Right lobe of liver (tissue), 6 donors: ENCODE measurements around the gene PADI6. TPM values are rescaled to one million over a fixed set of nuclear protein-coding genes. Genes with fewer than 3 reads are reported as not detected.

Source experiments
- ATAC-seq, 4 donors: fragments of 200-7000 bp; cut with Tn5 transposase; one replicate each; pipeline ENCODE4 v1.9.1; 2020; ENCODE audit warnings: mild to moderate bottlenecking in 4 of 4, moderate library complexity in 4 of 4
- DNase-seq, 3 donors: peaks; one replicate each; pipeline ENCODE4 v3.0.0-alpha.2; 2020
- H3K27ac ChIP-seq, 3 donors: fragments of 200-600 bp; one replicate each; pipeline ENCODE4 v1.8.0; 2022
- H3K27me3 ChIP-seq, 2 donors: fragments of 200-600 bp; one replicate each; pipeline ENCODE4 v1.8.0; 2022
- H3K36me3 ChIP-seq, 4 donors: fragments of 200-600 bp; sonication (generic) in 1 of 4; one replicate each; pipeline versions ENCODE4 v1.5.1 to v1.8.0; 2017 to 2022; ENCODE audit warnings: control low read depth in 1 of 4
- H3K4me1 ChIP-seq, 4 donors: fragments of 200-600 bp; sonication (generic) in 1 of 4; one replicate each; pipeline versions ENCODE4 v1.5.1 to v1.8.0; 2017 to 2022; ENCODE audit warnings: control low read depth in 1 of 4
- H3K4me3 ChIP-seq, 3 donors: fragments of 200-600 bp; one replicate each; pipeline ENCODE4 v1.8.0; 2022
- H3K9me3 ChIP-seq, 4 donors: fragments of 200-600 bp; sonication (generic) in 1 of 4; one replicate each; pipeline versions ENCODE4 v1.5.1 to v1.8.0; 2017 to 2022; ENCODE audit warnings: control low read depth in 1 of 4
- POLR2A ChIP-seq: fragments of 450-650 bp; IDR thresholded peaks from one replicate; pipeline ENCODE4 v1.6.1; 2017; ENCODE audit warnings: antibody characterized with exemption, mild to moderate bottlenecking
- WGBS: methylation state at CpG from one replicate; pipeline ENCODE4 v1.1.6; 2018; ENCODE audit warnings: low coverage, low lambda C conversion rate; ENCODE audit not compliant: insufficient coverage; ENCODE audit errors: missing lambda C conversion rate; 5-methylcytosine and 5-hydroxymethylcytosine counted together
- intact Hi-C, 2 donors: fragments of 100-400 bp; cut with DNase I; formaldehyde crosslinking; loops; one replicate each; pipeline versions ENCODE4 v1.11.2 to v1.14.1; 2022
- total RNA-seq, 6 experiments: library from RNA; depleted of rRNA in 2 of 6; stranded (reverse); fragments of >200 nt in 2 of 6; fragmentation: NEBNext Ultra II Directional in 3 of 6; extraction: Animal tissue kit (Norgen Biotek cat#: 25700) in 3 of 6; gene quantifications; one replicate each; pipeline versions ENCODE4 v1.1.0 to v1.2.4, GENCODE V29; 2016 to 2023
- TF ChIP-seq, protein P1 (sequence below), 4 donors: fragments of 200-600 bp in 3 of 4; fragments of 450-650 bp in 1 of 4; IDR thresholded peaks; one replicate each; pipeline versions ENCODE4 v1.5.1 to v1.8.0; 2016 to 2022; ENCODE audit warnings: antibody characterized with exemption in 4 of 4, mild to moderate bottlenecking in 2 of 4
- donor health status: DM: no; HTN: yes; CAD: no.
- donor health status: DM: no; HTN: no; CAD: no.
- donor health status: DM: no; HTN: no; CAD: no.
- donor health status: DM: no; HTN: yes; CAD: no.
- donor health status: DM: no; HTN: yes; CAD: no.

The PADI6 gene
- total RNA-seq, 6 experiments from 2014 or later: not detected

DNA sequence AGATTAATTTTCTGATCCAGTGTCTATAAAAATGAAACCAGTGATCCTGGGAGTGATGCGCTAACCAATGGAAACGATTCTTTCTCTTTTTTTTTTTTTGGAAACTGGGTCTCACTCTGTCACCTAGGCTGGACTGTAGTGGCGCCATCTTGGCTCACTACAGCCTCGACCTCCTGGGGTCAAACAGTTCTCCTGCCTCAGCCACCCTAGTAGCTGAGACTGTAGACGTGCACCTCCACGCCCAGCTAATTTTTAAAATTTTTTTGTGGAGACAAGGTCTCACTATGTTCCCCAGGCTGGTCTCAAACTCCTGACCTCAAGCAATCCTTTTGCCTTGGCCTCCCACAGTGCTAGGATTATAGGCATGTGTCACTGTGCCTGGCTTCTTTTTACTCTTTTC is 70.8 kb downstream of the PADI6 start:
- WGBS: 82% methylated on average over 6 of the region's 6 CpGs
- no peak overlapping the region for H3K4me3 ChIP-seq
- no peak overlapping the region for H3K27ac ChIP-seq
- H3K4me1 ChIP-seq: no peaks in the 10 kb centered on the region
- no peaks in the 10 kb centered on the region for H3K27me3 ChIP-seq
- H3K36me3 ChIP-seq: no peaks in the 10 kb centered on the region
- intact Hi-C loops: no loop called here
- no peak for TF ChIP-seq POLR2A
- TF ChIP-seq, protein P1, sequence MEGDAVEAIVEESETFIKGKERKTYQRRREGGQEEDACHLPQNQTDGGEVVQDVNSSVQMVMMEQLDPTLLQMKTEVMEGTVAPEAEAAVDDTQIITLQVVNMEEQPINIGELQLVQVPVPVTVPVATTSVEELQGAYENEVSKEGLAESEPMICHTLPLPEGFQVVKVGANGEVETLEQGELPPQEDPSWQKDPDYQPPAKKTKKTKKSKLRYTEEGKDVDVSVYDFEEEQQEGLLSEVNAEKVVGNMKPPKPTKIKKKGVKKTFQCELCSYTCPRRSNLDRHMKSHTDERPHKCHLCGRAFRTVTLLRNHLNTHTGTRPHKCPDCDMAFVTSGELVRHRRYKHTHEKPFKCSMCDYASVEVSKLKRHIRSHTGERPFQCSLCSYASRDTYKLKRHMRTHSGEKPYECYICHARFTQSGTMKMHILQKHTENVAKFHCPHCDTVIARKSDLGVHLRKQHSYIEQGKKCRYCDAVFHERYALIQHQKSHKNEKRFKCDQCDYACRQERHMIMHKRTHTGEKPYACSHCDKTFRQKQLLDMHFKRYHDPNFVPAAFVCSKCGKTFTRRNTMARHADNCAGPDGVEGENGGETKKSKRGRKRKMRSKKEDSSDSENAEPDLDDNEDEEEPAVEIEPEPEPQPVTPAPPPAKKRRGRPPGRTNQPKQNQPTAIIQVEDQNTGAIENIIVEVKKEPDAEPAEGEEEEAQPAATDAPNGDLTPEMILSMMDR (IDR thresholded peaks at IDR 0.05): no peak
- DNase-seq (no peak), ATAC-seq (no peak)
- no peaks in the 10 kb centered on the region for H3K9me3 ChIP-seq

DNA sequence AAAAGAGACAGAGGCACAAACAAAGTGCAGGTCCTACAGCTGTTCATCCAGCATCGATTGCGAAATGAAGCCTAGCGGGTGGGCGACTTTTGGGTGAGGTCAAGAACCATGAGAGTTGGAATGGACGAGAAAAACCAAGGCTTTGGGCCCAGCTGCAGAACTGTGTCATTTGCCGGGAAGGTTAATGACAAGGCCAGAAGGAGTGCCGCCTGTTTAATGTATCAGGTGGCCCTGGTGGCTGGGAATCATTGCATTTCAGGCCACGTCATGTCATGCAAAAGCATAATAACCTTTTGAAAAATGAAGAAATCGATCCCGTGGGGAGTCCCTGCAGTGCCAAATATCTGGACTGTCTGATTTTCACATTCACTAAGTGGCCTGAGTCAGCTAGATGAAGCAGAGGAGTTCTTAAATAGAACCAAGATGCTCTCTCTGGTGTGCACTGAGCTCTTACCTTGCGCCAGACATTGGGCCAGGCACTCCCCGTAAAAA is 75.6 kb downstream of the PADI6 start:
- no peaks in the 10 kb centered on the region for H3K36me3 ChIP-seq
- H3K9me3 ChIP-seq: no peaks in the 10 kb centered on the region
- H3K4me1 ChIP-seq: no peaks in the 10 kb centered on the region
- WGBS: 68% methylated on average over 8 of the region's 12 CpGs
- no peak overlapping the region for H3K27ac ChIP-seq
- no peak overlapping the region for H3K4me3 ChIP-seq
- H3K27me3 ChIP-seq: no peaks in the 10 kb centered on the region
- TF ChIP-seq, protein P1 (IDR thresholded peaks at IDR 0.05): no peak
- TF ChIP-seq POLR2A: no peak
- intact Hi-C loops: no loop called here
- ATAC-seq: no peak
- no peak for DNase-seq

Other genes starting within 250 kb of the PADI6 start
- 1 to 10 TPM in 2 of 6 experiments, under 1 TPM in 2, not detected in 2; 0.44 to 1.4 (median 0.92) TPM for gene PADI1, start 167.1 kb upstream of the PADI6 start, total RNA-seq
- not detected for gene PADI3, start 123.1 kb upstream of the PADI6 start, total RNA-seq
- 1 to 10 TPM in 4 of 6 experiments, under 1 TPM in 2; 0.12 to 4.7 (median 1.4) TPM for gene PADI4, start 64.0 kb upstream of the PADI6 start, total RNA-seq
- 10 to 100 TPM in 4 of 6 experiments, 1 to 10 TPM in 2; 7.7 to 15.6 (median 11.6) TPM for gene RCC2, start 67.5 kb downstream of the PADI6 start, total RNA-seq
- gene ARHGEF10L, start 167.5 kb downstream of the PADI6 start, total RNA-seq: 100 to 1,000 TPM in 2 of 6 experiments, 10 to 100 TPM in 4; 59.7 to 124 (median 87.4) TPM